SU-DHL-6 (cell line): ENCODE measurements around the gene IL3.

ENCODE experiments used
- EZH2phosphoT487 ChIP-seq: fragments of 200-600 bp; sonication (generic), shearing (Covaris generic); conservative IDR thresholded peaks from 2 replicates; pipeline ENCODE4 v1.6.1; 2018; ENCODE audit warnings: mild to moderate bottlenecking, antibody characterized with exemption, low read length, moderate library complexity, mixed read lengths
- TF ChIP-seq, protein P1 (sequence below): fragments of 200-600 bp; sonication (generic); IDR thresholded peaks from one replicate; pipeline ENCODE4 v1.5.1; 2017; ENCODE audit warnings: antibody characterized with exemption, mild to moderate bottlenecking, low read length, moderate library complexity; ENCODE audit not compliant: insufficient read depth, poor library complexity, severe bottlenecking

GRCh38 chr5:132095077-132095410 lies 34.6 kb downstream of the IL3 start:
- TF ChIP-seq, protein P1, sequence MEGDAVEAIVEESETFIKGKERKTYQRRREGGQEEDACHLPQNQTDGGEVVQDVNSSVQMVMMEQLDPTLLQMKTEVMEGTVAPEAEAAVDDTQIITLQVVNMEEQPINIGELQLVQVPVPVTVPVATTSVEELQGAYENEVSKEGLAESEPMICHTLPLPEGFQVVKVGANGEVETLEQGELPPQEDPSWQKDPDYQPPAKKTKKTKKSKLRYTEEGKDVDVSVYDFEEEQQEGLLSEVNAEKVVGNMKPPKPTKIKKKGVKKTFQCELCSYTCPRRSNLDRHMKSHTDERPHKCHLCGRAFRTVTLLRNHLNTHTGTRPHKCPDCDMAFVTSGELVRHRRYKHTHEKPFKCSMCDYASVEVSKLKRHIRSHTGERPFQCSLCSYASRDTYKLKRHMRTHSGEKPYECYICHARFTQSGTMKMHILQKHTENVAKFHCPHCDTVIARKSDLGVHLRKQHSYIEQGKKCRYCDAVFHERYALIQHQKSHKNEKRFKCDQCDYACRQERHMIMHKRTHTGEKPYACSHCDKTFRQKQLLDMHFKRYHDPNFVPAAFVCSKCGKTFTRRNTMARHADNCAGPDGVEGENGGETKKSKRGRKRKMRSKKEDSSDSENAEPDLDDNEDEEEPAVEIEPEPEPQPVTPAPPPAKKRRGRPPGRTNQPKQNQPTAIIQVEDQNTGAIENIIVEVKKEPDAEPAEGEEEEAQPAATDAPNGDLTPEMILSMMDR: no peak
- no peak for TF ChIP-seq EZH2phosphoT487
